ENCODE results near the gene ZNF433.
"Not testable (repeated sequence)": the region's sequence is repeated elsewhere in the genome, so short reads cannot be mapped to it uniquely, and the experiment has no call there.

ZNF433 gene

GRCh38 chr19:12035220-12036172 is at the start of gene ZNF433:
Gene ZNF433, minus strand, starts transcription at chr19:12035679. Its CDS starts 140 bp downstream, at chr19:12035539.
- DNase-seq, result peak; percentile 48

- not testable (repeated sequence) for DNase-seq
Measured at GRCh38 chr19:12083336-12083735, 47.9 kb upstream of the ZNF433 start.

GRCh38 chr19:12077375-12077774 is 41.9 kb upstream of the ZNF433 start:
- no peak for DNase-seq

DNA sequence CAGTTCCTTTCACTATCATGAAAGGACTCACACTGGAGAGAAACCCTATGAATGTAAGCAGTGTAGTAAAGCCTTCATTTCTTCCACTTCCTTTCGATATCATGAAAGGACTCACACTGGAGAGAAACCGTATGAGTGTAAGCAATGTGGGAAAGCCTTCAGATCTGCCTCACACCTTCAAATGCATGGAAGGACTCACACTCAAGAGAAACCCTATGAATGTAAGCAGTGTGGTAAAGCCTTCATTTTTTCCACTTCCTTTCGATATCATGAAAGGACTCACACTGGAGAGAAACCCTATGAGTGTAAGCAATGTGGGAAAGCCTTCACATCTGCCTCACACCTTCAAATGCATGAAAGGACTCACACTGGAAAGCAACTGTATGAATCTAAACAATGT is 40.9 kb upstream of the ZNF433 start:
- not testable (repeated sequence) for DNase-seq

- no peak for DNase-seq
Measured at GRCh38 chr19:12075538-12076139, 40.2 kb upstream of the ZNF433 start.

DNA sequence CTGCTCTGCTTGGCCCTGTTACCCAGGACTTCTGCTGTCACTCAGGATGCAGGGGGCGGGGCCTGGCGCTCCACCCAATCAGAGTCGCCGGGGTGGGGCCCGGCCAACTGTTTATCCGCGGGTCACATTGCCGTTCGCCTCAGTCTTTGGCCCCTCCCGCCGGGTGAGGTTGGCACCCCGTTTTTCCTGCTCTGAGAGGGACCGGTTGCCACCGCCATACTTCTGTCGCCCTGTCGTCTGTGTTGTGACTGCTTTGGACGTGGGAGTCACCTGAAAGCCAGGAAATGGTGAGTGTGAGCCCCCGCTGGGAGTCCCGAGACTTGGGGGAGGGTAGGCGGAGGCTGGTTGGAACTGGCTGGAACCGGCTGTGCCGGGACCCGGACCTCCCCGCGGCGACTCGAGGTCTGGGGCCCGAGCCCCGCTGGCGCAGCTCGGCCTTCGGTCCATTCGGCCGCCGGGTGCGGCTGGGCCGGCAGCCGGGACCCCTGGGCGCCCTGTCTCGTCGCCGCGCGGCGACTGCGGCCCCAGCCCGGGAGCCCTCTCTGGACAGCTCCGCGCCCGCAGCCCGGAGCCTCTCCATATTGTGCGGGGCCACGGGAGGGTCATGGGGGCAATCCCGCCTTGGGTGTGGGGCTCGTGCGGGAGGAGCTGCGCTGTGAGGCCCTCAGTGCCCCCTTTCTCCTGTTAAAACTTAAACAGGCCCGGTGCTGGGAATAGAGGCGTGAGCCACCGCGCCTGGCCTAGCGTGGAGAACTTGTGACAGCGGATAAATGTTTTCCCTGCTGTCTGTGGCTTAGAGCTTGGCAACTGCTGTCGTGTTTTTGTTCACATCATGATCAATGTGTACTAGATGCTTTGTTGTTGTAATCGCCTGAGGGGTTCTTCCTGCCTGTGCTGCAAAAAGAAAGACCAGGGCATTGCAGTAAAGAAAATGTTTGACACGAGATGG is 29.4 kb upstream of the ZNF433 start, which contains the start of gene ZNF844:
Gene ZNF844, plus strand, starts transcription at position 142 of the 949 bp plus-strand sequence. Its CDS starts 143 bp downstream, at position 285.
- DNase-seq, result peak; percentile 9

DNA sequence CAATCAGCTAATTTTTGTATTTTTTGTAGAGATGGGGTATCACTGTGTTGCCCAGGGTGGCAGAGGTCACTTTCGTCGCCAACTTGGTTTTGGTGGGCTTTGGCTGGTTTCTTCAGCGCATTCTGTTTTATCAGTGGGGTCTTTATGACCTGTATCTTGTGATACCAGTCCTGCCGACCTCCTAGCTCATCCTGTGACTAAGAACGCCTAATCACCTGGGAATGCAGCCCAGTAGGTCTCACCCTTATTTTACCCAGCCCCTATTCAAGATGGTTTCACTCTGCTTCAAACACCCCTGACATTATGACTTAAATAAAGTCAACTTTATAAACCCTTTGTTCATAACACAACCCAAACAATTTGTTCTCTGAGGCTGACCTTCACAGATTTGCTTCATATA is 20.3 kb upstream of the ZNF433 start:
- no peak for DNase-seq

- DNase-seq, result peak; percentile 44
Measured at GRCh38 chr19:12052497-12053169, 17.2 kb upstream of the ZNF433 start, which contains the start of gene ZNF878. Gene ZNF878, minus strand, starts transcription at chr19:12052961. Its CDS starts 160 bp downstream, at chr19:12052801.

- DNase-seq, result no peak
Measured at GRCh38 chr19:12052091-12052496, 16.6 kb upstream of the ZNF433 start.

DNA sequence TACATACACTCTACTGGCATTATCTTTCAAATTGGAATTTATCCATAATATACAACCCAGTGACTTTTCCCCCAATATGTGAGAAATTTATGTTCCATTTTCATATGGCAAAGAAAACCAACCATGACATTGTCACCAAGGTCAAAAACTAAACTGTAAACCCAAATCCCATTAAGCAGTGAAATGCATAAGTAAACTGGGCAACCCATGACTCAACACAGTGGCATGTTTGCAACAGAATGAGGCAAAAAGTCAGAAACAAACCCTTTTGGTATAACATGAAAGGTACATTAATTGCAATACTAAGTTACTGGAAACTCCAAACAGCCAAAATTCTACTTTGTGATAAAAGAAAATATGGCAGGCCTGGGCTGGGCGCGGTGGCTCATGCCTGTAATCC is 12.4 kb upstream of the ZNF433 start:
- DNase-seq, result no peak

GRCh38 chr19:12043752-12044422 is 8.4 kb upstream of the ZNF433 start:
- no peak for DNase-seq

- DNase-seq, result no peak
Measured at GRCh38 chr19:12042893-12043292, 7.4 kb upstream of the ZNF433 start.

DNA sequence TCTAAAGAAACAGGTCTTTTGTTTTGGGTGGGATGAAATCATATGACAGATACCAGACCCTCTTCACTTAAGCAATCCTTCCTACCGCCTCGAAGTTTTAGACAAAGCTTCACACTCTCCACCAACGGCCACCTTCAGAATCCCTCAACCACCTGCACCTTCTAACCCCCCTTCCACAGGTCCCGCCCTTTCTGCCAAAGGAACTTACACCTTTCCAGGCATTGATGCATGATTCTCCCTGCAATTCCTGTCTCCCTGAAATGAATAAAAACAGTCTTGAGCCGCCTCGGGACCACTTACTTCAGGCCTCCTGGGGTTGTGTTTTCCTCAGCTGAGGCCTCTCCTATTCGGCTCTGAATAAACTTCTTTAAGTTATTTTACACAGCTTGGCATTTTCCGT is 859 bp downstream of the ZNF433 start:
- no peak for DNase-seq

GRCh38 chr19:12034198-12034597 is 1.3 kb downstream of the ZNF433 start:
- no peak for DNase-seq

DNA sequence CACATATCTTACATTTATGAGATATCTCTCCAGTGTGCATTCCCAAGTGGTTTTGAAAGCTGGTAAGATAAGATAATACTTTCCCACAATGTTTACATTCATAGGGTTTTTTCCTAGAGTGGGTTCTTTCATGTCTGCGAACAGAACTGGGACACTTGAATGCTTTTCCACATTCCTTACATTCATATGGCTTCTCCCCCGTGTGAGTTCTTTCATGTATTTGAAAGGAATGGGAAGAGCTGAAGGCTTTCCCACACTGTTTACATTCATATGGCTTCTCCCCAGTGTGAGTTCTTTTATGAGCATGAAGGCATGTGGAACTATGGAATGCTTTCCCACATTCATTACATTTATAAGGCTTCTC is 19.7 kb downstream of the ZNF433 start:
- DNase-seq, result no peak

DNA sequence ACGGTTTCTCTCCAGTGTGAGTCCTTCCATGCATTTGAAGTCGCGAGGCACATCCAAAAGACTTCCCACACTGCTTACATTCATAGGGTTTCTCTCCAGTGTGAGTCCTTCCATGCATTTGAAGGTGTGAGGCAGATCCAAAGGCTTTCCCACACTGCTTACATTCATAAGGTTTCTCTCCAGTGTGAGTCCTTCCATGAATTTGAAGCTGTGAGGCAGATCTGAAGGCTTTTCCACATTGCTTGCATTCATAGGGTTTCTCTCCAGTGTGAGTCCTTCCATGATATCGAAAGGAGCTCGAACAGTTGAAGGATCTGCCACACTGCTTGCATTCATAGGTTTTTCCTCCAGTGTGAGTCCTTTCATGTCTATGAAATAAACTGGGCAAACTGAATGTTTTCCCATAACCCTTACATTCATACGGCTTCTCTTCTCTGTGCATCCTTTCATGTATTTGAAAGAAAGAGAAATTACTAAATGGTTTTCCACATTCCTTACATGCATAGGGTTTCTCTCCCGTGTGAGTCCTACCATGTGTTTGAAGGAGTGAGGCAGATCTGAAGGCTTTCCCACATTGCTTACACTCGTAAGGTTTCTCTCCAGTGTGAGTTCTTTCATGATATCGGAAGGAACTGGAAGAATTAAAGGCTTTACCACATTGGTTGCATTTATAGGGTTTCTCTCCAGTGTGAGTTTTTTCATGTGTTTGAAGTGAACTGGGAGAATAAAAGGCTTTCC is 20.3 kb downstream of the ZNF433 start:
- no peak for DNase-seq

DNA sequence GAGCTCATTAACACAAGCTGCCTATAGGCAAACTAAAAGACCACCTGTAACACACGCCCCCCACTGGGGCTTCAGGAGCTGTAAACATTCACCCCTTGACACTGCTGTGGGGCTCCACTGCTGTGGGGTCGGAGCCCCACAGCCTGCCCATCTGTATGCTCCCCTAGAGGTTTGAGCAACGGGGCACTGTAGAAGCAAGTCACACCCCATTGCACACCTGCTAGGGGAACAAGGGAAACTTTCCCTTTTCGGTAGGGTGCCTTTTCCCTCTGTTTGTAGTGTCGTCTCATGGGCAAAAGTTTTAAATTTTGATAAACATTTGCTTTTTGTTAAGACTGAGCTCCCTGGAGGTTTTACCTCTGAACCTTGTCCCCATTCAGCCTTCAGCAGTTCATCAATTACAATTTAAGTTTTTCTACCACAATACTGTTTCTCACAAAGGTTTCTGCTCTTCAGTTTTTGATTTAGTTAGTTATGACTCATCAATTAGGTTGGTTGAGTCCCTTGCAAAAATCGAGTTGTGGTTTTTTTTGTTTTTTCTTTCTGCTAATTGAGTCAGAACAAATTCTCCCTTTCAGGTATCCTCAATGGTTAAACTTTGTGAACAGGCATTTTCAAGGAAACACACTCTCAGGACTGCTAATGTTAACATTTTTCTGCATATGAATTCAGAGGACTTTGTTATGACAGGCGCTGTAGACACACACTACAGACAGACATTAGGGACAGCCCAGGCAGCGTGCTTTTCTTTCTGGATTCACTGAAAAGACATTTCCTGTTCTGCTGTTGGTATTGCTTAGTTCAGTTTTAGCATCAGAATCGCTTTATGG is 35.1 kb downstream of the ZNF433 start:
- no peak for DNase-seq

DNA sequence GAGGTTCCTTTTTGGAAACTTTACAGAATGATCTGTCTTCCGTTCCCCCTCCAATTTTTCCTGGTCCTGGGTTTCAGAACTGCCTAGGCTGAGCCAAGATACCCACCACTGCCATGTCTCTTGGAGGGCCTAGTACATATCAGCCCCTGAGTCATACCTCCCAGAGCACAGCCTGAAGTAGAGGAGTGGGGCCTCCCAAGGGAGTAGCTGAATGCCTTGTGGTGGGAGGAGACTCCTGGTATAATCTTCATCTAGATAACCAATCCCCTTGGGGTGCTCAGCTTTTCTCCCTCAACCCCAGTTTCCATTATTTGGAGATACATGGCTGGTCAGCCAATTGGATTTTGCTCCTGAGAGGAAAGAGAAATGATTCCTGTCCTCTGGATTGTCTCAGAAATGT is 40.3 kb downstream of the ZNF433 start:
- no peak for DNase-seq

DNA sequence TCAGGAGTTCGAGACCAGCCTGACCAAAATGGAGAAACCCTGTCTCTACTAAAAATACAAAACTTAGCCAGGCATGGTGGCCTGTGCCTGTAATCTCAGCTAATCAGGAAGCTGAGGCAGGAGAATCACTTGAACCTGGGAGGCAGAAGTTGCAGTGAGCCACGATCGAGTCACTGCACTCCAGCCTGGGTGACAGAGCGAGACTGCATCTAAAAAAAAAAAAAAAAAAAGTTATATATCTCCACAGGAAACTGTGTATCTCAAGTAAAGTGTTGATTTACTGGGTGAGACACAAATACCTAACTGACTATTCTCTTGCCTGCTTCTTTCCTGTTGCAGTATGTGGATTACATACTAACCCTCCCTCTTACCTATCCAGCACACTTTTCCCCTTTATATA is 43.6 kb downstream of the ZNF433 start:
- DNase-seq, result not testable (repeated sequence)

GRCh38 chr19:11989112-11989456 is 46.4 kb downstream of the ZNF433 start:
- no peak for DNase-seq
